Fibroblast of peridontal ligament (primary cell): Measurements from ENCODE around the gene COL5A3.
A peak's percentile ranks its signal among the peaks of the same experiment; 100 is the strongest.

Experiments
- DNase-seq: peaks from one replicate; pipeline ENCODE4 v3.0.0-alpha.2; 2010; ENCODE audit errors: extremely low read depth

Gene COL5A3

DNA sequence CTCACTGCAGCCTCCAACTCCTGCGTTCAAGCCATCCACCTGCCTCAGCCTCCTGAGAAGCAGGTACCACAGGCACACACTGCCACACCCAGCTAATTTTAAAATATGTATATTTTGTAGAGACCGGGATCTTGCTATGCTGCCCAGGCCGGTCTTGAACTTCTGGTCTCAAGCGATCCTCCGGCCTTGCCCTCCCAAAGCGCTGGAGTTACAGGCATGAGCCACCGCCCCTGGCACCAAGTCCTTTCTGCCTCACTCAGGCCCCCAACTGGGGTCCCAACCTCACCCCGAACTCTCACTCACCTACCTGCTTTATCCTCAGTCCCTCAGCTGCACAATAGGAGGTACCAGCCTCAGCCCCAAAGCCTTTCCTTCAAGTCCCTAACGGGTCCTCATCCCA lies 635 bp upstream of the COL5A3 start:
- DNase-seq: no peak

DNA sequence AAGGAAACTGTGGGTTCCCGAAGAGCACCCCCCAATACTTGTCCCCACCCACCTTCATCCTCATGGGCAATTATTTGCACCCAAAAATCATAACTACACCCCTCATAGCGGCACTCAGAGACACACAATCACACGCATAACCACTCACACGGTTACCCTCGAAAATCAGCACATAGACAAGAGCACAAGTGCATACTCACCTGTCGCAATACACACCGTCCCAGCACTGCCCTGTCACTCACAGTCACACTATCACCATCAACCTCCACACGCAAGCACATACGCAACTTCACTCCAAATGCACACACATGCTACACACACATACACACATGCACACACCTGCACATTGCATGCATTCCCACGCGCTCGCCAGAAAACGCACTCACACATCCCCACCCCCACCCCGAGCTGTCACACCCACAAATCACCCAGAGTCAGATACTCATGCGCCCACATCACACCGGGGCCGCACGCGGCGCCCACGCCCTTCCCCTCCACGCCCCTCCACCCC lies 535 bp downstream of the COL5A3 start:
- no peak for DNase-seq

DNA sequence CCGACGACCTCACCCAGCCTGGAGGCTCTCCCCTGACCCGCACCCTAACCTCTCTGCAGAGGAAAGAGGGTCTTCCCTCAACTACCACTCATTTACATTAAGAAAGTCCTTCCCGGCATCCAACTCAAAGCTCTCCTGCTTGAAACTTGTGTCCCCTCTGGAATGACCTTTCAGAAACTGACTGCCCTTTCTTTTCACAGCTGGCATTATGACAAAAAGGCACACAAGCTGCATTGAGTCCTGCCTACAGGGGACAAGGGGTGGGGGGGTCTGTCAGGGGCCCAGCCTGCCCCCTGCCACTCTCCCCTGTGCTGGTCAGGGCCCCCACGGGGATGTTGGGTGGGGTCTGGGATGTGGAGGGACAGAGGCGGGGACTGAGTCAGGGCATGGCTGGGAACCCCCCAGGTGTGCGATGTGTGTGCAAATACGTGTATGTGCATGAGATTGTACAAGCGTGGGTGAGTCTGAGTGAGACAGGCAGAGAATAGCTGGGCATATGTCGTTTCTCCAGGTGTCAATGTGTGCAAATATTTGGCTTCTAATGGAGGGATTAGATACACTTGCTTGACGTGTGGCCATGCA lies 2.0 kb downstream of the COL5A3 start:
- DNase-seq: no peak

DNA sequence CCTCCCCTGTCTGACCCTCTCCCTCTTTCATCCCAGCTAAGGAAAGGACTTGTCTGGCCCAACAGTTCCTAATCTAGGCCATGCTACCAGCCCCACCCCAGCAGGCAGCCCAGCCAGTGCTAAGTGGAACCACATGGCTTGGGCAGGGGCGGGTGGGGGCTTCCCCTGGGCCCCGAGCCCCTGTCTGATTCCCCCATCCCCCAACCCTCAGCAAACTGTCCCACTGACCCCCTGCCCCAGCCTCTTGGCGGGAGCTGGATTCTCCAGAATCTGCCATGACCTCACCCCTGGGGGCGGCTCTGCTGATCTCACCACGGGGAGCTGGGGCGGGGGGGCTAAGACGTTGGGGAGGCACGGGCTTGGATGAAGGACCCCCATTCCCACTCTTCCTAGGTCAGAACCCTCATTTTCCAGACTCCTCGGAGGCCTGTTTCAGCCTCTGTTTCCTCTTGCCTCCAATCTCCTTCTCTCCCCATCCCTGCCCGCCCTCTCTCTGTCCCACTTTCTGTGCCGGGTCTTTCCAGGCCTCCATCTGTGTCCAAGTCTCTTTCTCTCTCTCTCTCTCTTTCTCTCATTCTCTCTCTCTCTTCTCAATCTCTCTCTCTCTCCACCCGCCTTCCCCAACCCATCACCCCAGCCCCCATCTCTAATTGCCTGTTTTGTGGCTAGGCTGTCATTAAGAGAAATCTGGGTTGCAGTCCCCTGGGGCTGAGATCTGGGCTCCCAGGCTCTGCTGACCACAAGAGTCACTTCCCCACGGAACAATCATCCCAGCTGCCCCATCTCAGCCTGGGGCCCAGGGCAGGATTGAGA lies 2.7 kb downstream of the COL5A3 start:
- DNase-seq: peak; percentile 81

DNA sequence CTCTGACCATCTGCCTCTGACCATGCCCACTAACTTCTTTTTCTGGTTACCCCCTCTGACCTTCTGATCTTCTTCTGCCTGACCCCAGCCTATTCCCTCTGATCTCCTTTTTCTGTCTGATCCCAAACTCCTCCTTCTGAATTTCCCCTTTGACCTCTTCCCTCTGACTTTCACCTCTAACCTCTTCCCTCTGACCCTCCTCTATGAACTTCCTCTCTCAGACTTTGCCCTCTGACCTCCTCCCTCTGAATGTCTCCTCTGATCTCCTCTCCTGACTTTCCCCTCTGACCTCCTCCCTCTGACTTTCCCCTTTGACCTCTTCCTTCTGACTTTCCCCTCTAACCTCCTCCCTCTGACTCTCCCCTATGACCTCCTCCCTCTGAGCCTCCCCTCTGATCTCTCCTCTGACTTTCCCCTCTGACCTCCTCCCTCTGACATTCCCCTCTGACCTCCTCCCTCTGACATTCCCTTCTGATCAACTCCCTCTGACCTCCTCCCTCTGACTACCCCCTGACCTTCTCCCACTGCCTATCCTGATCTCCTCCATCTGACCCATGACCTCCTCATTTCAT lies 3.5 kb downstream of the COL5A3 start:
- no peak for DNase-seq

DNA sequence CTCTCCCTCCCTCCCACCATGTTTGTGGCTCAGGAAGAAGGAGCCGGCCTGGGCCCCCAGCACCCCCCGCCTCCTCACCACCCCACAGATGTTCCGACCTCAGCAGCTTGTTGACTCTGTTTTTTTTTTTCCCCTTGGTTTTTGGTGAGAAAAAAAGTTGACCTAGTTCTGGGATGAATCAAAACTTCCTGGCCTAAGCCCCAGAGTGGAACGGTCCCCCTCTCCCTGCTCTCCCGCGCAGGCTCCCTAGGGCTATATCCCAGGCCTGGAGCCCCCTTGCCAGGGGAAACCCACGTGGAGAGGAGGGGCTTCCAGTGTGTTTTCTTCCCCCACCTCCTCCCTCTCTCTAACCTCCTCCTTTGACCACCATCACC lies 4.0 kb downstream of the COL5A3 start:
- peak; percentile 83 for DNase-seq

DNA sequence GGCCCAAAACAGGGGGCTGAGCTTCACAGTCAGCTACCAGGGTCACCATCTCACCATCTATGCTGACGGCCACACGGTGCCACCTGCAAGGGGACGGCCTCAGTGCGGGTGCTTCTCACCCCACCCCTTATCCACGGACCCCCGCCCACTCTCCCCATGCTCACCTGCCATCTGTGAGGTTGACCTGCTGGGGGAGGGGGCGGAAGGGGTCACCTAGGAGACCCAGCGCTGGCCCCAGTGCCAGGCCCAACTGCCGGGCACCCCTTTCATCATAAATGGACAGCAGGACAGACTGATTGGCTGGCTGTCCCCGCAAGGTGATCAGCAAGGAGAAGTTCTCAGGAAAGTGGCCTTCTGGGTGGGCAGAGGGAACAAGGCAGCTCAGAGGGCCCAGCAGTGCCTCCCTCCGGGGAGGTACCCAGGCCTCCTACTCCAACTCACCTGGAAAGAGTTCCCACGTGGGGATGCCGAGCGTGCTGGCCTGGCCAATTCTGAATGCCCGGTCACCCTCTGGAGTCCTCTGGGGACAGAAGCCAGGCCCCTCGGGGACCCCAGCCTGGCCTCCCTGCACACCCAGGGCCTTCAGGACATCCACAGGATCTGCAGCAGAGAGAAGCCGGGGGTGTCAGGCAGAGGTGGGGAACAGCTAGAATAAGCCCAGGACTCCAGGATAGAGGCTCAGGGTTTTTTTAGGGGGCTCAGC lies 4.5 kb downstream of the COL5A3 start:
- no peak for DNase-seq

DNA sequence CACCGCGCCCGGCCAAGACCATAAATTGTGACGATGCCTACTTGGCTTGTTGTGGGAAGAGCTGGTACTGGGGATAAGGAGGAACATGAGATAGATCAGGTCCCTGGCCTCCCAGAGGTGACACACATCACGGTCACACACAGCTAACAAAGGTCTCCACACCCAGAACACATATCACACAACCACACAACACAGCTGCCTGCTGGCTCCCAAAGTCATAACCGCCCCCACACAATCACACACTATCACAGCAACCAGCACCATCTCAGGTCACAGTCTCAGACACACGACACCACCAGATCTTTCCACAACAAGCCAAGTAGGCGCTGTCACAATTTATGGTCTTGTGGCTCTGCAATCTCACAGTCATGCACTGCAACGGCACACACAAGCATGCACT lies 5.7 kb downstream of the COL5A3 start:
- no peak for DNase-seq

DNA sequence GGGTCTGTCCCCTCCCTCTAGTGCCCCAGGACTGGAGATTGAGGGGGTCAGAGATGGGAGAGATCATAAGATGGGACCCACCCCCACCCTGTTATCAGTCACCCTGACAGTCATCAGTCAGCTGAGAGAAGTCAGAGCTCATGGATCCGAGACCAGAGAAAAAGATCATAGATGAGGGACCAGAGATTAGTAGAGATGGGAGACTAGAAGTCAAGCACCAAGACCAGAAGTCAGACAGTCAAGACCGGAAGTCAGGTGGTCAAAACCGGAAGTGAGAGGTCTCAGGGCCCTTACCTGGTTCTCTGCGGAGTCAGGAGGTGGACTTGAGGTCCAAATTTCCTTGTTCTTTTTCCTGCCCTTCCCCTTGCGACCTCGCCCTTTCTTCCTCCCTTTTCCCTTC lies 7.0 kb downstream of the COL5A3 start:
- no peak for DNase-seq

DNA sequence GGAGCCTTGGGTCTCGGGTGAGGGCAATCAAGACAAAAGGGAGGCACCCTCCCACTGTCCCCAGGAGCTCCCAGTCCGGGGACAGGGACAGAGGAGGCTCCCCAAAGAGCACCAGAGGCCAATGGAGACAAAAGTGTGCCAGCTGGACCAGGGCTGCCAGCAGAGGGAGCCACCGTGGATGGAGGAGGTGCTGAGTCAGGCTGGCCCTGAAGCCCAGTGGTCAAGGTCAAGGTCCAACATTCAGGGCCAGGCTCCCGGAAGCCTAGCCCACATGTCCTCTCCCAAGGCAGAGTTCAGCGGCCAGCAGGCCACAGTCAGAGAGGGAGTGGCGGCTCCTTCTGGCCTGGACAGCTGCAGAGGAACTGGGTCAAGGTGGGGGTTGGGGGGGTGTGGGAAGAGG lies 8.4 kb downstream of the COL5A3 start:
- no peak for DNase-seq

DNA sequence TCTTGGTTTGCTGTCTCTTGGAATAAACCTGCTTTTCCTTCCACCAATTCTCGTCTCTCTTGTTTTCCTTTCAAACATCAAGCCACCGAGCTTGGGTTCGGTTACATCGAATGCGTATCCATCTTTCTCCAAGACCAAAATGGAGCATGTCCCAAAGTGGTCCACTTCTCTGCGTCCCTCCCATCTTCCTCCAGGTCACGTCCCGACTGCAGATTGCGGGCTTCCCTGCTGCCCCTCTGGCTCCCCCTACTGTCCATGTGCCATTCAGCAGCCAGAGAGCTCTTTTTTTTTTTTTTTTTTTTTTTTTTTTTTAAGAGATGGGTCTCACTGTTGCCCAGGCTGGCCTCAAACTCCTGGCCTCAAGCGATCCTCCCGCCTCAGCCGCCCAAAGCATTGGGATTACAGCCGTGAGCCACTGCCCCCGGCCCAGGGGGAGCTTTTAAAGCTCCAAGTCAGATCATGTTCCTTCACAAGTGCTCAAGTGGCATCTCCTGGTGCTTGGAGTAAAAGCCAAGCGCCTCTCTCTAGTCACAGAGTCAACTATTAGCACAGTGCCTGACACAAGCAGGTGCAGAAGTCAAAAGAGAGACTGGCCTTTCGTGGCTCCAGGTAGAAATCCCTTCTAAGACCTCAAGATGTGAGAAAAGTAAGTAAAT lies 10.0 kb downstream of the COL5A3 start:
- peak; percentile 72 for DNase-seq

DNA sequence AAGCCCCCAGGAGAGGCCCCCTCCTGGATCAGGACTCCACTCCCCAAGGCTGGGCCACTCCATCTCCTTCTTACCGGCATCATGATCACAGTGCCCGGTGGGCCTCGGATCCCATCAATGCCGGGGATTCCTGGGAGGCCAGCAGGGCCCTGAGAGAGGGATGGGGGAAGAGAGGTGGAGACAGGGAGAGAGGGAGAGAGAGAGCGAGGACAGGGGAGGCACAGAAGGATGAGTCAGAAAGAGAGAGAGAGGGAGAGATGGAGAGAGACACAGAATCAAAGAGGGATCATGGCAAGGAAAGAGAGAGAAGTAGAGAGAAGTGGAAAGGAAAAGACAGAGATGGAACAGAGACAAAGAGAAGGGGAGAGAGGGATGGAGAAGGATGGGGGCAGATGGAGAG lies 13.8 kb downstream of the COL5A3 start:
- peak; percentile 25 for DNase-seq

DNA sequence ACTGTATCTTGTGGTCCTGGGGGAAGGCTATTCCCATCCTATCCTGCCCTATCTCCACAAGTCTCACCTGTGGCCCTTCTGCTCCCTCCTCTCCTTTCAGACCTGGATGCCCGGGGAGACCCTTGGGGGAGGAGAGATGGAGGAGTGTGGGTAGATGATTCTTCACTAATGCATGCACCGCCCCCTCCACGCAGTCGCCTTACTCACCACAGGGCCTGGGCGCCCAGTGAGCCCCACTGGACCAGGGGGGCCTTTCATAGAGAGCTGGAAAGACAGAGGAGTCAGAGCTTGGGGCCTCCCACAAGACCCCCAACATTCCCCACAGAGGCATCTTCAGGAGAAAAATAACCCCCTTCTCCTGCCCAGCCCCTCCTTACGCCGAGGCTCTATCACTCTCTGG lies 14.3 kb downstream of the COL5A3 start:
- DNase-seq: no peak

DNA sequence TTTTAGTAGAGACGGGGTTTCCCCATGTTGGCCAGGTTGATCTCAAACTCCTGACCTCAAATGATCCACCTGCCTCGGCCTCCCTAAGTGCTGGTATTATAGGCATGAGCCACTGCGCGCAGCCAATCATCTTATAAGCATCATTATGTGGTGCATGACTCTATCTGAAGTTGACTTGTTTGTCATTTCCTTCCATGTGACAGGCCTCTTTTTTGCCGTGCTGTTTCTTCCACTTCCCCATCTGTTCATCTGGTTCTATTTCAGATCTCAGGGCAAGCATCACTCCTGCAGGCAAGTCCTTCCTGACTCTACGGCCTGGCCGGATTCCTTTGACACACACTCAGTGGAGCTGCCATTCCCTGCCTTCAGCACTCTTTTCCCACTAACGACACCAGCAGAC lies 15.2 kb downstream of the COL5A3 start:
- no peak for DNase-seq

DNA sequence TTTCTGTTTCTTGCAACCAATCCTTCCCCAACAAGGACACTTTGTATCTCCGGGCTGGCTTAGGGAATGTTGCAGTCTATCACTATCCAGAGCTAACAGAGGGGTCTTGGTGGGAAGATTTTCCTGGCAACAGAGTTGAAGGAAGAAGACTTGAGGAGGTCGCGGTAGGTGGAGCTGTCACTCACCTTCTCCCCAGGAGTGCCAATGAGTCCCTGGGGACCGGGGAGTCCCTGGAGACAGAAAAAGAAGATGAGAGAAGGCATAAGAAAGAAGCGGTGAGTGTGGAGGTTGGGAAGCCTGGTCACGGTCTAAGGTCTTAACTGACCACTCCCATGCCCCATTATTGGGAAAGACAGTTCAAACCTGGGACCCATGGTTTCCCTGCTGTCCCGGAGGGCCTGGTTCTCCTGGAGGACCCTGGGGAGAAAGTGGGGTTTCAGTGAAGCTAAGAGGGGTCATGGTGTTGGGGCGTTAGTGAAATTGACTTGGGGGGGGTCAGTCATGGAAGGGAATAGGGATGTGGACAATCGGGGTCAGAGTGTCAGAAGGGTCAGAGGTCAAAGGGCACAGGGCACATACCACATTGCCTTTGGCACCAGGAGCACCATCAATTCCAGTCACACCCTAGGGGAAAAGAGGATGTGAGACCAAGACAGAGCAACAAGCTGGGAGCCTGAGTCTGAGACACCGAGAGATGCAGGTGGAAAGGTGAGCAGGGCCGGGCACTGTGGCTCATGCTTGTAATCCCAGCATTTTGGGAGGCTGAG lies 18.7 kb downstream of the COL5A3 start:
- DNase-seq: no peak

DNA sequence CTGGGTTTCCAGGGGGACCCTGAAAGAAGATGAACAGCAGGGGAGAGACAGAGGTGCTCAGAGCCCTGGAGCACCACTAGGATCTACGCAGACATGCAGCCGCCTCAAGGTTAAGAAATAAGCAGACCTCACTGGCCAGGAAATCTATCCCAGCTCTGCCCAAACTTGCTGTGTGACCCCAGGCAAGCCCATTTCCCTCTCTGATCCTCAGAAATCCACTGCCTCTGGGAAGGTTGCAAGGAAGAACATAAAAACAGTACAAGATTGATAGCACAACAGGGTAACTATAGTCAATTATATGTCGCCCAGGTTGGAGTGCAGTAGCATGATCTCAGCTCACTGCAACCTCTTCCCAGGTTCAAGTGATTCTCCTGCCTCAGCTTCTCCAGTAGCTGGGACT lies 20.8 kb downstream of the COL5A3 start:
- no peak for DNase-seq

DNA sequence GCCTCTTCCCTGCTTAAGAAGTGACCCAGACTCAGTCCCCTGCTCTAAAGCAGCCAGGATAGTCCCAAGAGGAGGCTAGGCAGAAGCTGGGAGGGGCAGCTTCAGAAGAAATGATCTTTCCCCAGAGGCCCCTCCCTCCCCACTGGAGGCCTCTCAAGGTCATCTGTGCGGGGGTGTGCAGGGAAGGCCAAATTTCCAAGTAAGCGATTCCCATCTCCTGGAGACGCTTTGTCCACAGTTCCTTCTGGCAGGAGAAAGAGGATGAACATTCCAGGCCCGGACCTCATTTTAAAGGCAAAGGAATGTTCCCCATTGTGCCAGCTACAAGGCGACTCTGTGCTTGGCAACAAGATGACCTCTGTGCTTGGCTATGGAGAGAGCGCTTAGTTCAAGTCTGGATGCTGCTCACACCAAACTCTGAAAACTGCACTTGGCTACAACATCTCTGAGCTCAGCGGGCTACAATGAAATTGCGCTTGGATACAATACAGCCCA lies 23.5 kb downstream of the COL5A3 start:
- DNase-seq: peak; percentile 93

DNA sequence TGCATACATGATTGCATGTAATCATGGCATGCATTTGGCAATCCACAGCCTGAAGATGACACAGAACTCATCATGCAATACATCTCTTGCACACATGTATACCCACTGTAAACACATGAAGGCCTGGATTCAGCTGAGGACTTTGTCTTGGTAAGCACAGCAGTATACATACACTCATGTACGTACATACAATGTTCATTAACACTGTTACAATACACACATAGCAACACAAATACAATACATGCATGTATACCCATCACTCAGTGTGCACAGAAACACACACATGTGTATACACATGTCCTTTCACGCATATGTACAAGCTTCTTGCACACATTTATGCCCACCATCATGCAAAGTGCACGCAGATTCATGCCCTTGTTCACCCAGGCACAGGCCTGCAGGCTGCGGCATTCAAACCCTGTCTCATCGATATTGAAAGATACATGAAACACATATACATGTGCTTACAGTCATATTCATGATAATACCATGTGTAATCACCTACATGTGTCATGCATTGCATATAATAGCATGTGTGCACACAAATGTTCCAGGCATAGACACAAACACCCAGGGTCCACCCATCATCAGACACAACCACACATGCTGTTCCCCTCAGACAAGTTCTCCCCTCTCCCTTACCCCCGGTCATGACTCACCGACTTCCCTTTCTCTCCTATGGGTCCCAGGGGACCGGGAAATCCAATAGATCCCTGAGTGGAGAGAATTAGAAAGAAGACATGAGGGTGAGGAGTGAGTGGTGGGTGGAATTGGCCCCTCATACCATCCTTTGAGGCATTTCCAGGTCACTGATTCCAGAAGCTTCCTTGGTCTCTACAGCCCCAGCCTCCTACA lies 28.7 kb downstream of the COL5A3 start:
- DNase-seq: peak; percentile 21

DNA sequence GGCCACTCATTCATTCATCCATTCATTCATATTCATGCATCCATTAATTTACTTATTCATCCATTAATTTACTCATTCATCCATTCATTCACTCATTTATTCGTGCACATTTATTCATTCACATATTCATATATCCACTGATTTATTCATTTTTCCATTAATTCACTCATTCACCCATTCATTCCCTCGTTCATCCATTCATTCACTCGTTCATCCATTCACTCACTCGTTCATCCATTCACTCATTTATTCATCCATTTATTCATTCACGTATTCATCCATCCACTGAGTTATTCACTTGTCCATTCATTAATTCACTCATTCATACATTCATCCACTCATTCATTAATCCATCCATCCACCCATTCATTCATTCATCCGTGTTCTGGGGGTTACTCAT lies 38.2 kb downstream of the COL5A3 start:
- no peak for DNase-seq
